GM12875 (cell line): ENCODE measurements around the gene IL1RAPL1.

Source experiments
- H3K4me3 ChIP-seq: one replicate; pipeline ENCODE4 v1.5.1; 2011; ENCODE audit warnings: low read depth, low read length, control low read depth
- CTCF ChIP-seq: IDR thresholded peaks from 2 replicates; pipeline ENCODE4 v1.5.1; 2011; ENCODE audit warnings: low read depth, mild to moderate bottlenecking, control low read depth, inconsistent platforms, low read length, moderate library complexity, borderline replicate concordance; ENCODE audit not compliant: insufficient read depth

Gene IL1RAPL1

GRCh38 chrX:29487214-29487613 is 900.0 kb downstream of the IL1RAPL1 start:
- H3K4me3 ChIP-seq: no peak overlapping the region
- TF ChIP-seq CTCF: no peak

- TF ChIP-seq CTCF: no peak
- no peak overlapping the region for H3K4me3 ChIP-seq
Measured at GRCh38 chrX:29487714-29488113, 900.5 kb downstream of the IL1RAPL1 start.

- no peak overlapping the region for H3K4me3 ChIP-seq
- no peak for TF ChIP-seq CTCF
Measured at GRCh38 chrX:29488919-29489318, 901.7 kb downstream of the IL1RAPL1 start.

GRCh38 chrX:29490606-29491005 is 903.4 kb downstream of the IL1RAPL1 start:
- TF ChIP-seq CTCF: no peak
- no peak overlapping the region for H3K4me3 ChIP-seq

GRCh38 chrX:29491659-29492058 is 904.4 kb downstream of the IL1RAPL1 start:
- H3K4me3 ChIP-seq: no peak overlapping the region
- no peak for TF ChIP-seq CTCF

GRCh38 chrX:29496636-29497180 is 909.5 kb downstream of the IL1RAPL1 start:
- H3K4me3 ChIP-seq: no peak overlapping the region
- no peak for TF ChIP-seq CTCF

GRCh38 chrX:29506729-29507128 is 919.5 kb downstream of the IL1RAPL1 start:
- no peak for TF ChIP-seq CTCF

More at GRCh38 chrX:29506729-29507128, 919.5 kb downstream of the IL1RAPL1 start:
- no peak overlapping the region for H3K4me3 ChIP-seq
